IPS-15b (cell line): Measurements from ENCODE around the gene SHISAL2A.
A peak's percentile ranks its signal among the peaks of the same experiment; 100 is the strongest.

Source experiments
- H3K27me3 ChIP-seq: one replicate; pipeline ENCODE4 v1.6.1; 2013; ENCODE audit warnings: low read length; ENCODE audit not compliant: control insufficient read depth, insufficient read depth
- H3K36me3 ChIP-seq: one replicate; pipeline ENCODE4 v1.6.1; 2013; ENCODE audit warnings: low read length; ENCODE audit not compliant: control insufficient read depth, insufficient read depth
- H3K4me1 ChIP-seq: one replicate; pipeline ENCODE4 v1.6.1; 2013; ENCODE audit warnings: mild to moderate bottlenecking, low read length; ENCODE audit not compliant: control insufficient read depth, insufficient read depth
- H3K4me3 ChIP-seq: one replicate; pipeline ENCODE4 v1.5.1; 2013; ENCODE audit warnings: low read depth, low read length
- H3K9ac ChIP-seq: one replicate; pipeline ENCODE4 v1.6.1; 2013; ENCODE audit warnings: low read depth, mild to moderate bottlenecking, low read length
- H3K9me3 ChIP-seq: one replicate; pipeline ENCODE4 v1.6.1; 2013; ENCODE audit warnings: mild to moderate bottlenecking, low read length; ENCODE audit not compliant: control insufficient read depth, insufficient read depth

SHISAL2A gene

DNA sequence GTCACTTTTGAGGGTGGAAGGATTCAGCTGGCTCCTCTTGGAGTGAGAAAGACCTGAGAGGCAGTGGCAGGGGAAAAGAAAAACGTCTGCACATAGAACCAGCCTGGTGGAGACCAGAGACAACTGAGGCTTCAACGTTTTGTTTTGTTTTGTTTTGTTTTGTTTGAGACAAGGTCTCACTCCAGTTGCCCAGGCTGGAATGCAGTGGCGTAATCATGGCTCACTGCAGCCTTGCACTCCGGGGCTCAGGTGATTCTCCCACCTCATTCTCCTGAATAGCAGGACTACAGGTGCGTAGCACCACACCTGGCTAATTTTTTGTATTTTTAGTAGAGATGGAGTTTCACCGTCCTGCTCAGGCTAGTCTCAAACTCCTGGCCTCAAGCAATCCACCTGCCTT is 12.3 kb downstream of the SHISAL2A start:
- Histone ChIP-seq H3K9ac (no peak overlapping the region), H3K4me3 (no peak overlapping the region), H3K27me3 (no peaks in the 10 kb centered on the region), H3K9me3 (no peaks in the 10 kb centered on the region), H3K36me3 (no peaks in the 10 kb centered on the region), H3K4me1 (no peaks in the 10 kb centered on the region)

DNA sequence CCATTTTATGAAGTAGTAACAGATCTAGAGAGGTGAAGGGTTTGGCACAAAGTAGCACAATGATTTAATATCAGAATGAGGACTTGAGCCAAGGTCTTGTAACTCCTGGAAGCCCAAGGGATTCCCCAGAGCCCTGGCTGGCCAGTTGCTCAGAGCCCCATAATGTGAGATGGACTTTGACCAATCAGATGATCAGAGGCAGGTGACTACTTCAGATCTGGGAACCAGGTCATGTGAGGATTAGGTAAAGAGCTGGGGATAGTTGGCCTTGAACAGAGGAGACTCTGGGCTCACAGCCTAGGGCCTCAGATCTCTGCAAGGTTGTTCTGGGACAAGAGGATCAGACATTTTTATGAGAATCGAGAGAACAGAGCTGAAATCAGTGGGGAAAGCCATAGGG is 18.9 kb downstream of the SHISAL2A start:
- H3K9me3 ChIP-seq, result no peaks in the 10 kb centered on the region
- H3K27me3 ChIP-seq, result no peaks in the 10 kb centered on the region
- H3K4me1 ChIP-seq, result no peaks in the 10 kb centered on the region
- H3K36me3 ChIP-seq, result no peaks in the 10 kb centered on the region
- H3K4me3 ChIP-seq, result no peak overlapping the region
- no peak overlapping the region for H3K9ac ChIP-seq

DNA sequence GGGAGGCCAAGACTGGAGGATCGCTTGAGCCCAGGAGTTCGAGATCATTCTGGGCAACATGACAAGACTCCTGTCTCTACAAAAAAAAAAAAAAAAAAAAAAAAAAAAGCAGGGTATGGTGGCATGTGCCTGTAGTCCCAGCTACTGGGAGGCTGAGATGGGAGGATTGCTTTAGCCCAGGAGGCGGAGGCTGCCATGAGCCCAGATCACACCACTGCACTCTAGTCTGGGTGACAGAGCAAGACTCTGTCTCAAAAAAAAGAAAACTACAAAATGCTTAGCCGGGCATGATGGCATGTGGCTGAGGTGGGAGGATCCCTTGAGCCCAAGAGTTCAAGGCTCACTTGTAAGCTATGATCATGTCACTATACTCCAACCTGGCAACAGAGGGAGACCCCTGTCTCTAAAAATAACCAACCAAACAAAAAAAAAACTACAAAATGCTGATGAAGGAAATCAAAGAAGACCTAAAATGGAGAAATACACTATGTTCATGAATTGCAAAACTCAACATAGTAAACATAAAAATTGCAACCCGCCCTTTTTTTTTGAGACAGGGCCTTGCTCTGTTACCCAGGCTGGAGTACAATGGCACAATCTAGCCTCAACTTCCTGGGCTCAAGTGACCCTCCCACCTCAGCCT is 20.4 kb downstream of the SHISAL2A start:
- Histone ChIP-seq H3K36me3 (no peaks in the 10 kb centered on the region), H3K4me1 (no peaks in the 10 kb centered on the region), H3K9me3 (no peaks in the 10 kb centered on the region), H3K4me3 (no peak overlapping the region), H3K9ac (no peak overlapping the region), H3K27me3 (no peaks in the 10 kb centered on the region)

DNA sequence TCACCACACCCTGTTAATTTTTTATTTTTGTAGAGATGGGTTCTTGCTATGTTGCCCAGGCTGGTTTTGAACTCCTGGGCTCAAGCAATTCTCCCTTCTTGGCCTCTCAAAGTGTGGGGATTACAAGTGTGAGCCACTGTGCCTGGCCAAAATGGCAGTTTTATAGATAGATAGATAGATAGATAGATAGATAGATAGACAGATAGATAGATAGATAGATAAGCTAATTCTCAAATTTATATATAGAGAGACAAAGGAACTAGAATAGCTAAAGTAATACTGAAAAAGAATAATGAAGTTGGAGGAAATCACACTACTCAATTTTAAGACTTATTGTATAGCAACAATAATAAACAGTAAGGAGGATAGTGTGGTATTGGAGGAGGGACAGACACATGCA is 21.1 kb downstream of the SHISAL2A start:
- no peaks in the 10 kb centered on the region for H3K36me3 ChIP-seq
- no peaks in the 10 kb centered on the region for H3K27me3 ChIP-seq
- H3K9ac ChIP-seq, result no peak overlapping the region
- H3K9me3 ChIP-seq, result no peaks in the 10 kb centered on the region
- no peak overlapping the region for H3K4me3 ChIP-seq
- peaks cover 2% of the 10 kb centered on the region for H3K4me1 ChIP-seq

DNA sequence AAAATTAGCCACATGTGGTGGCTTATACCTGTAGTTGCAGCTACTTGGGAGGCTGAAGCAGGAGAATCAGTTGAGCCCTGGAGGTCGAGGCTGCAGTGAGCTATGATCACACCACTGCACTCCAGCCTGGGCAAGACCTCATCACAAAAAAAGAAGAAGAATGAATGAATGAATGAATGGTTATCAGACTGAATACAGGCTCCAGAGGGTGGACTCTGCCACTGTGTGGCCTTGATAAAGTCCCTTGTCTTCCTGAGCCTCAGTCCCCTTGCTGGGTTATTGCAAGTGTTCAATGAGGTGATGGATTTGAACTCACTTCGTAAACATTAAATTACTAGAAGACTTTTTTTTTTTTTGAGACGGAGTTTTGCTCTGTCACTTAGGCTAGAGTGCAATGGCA is 24.7 kb downstream of the SHISAL2A start:
- no peaks in the 10 kb centered on the region for H3K27me3 ChIP-seq
- H3K36me3 ChIP-seq, result no peaks in the 10 kb centered on the region
- H3K4me3 ChIP-seq, result no peak overlapping the region
- peaks cover 22% of the 10 kb centered on the region for H3K4me1 ChIP-seq
- no peak overlapping the region for H3K9ac ChIP-seq
- H3K9me3 ChIP-seq, result no peaks in the 10 kb centered on the region

DNA sequence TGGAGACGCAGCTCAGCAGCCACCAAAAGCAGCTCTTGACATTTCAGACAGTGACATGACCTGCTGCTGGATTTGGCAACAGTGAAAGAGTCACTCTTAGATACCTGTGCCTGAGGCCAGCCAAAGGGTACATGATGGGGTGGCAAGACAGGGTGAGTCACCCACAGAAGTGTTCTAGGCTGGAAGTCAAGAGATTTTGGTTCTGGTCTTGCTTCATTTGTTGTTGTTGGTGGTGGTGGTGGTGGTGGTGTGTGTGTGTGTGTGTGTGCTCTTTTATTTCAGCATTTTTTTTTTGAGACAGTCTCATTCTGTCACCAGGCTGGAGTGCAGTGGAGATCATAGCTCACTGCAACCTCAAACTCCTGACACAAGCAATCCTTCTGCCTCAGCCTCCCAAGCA is 25.8 kb downstream of the SHISAL2A start:
- Histone ChIP-seq H3K36me3 (no peaks in the 10 kb centered on the region), H3K9me3 (no peaks in the 10 kb centered on the region), H3K27me3 (no peaks in the 10 kb centered on the region), H3K4me3 (no peak overlapping the region), H3K9ac (no peak overlapping the region), H3K4me1 (peaks cover 24% of the 10 kb centered on the region)

DNA sequence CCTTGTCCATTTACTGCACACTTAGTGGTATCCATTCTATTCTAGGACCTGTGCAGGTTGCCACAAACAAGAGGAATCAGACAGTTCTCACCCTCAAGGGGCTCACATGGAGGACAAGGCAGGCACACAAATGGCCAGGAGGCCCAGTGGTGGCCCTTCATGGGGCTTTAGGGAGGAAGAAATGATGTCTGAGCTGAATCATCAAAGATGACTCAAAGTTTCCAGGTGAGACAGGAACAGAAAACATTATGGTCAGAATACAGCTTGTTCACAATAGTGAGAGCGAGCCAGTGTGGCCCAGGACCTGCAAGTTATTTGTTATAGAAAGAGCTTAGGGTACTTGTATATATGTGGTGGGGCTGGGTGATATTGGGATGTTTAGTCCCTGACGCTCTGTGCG is 26.4 kb downstream of the SHISAL2A start:
- Histone ChIP-seq H3K4me1 (peaks cover 24% of the 10 kb centered on the region), H3K4me3 (no peak overlapping the region), H3K27me3 (no peaks in the 10 kb centered on the region), H3K9me3 (no peaks in the 10 kb centered on the region), H3K36me3 (no peaks in the 10 kb centered on the region), H3K9ac (no peak overlapping the region)

DNA sequence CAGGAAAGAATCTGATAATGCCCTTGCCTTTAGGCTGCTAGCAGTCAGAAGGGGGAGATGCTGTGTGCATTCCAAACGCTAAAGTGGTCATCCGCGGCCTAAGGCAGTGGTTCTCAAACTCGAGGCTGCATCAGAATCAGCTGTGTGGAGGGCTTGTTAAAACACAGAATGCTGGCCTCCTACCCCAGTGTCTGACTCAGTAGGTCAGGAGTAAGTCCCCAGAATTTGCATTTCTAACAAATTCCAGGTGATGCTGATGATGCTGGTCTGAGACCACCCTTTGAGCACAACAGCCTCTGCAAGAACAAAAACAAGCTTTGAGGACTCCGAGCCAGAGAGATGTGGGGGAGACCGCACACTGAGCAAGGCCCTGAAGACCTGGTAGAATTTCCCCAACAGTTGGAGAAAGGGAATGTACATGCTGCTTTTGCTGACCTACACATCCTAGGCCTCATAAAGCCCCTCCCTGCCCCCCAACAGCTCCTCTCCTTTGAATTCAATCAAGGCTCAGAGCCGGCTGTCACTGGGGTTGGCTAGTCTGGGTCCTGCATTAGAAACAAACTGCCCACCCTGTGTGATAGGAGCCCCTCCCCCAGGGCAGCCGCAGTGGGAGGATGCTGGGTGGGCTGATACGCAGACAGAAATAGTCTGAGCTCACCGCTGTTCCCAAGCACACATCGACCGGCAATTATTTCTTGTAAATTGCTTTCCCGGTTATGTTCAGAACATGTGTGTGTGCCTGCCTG is 27.1 kb downstream of the SHISAL2A start:
- no peaks in the 10 kb centered on the region for H3K27me3 ChIP-seq
- H3K36me3 ChIP-seq, result no peaks in the 10 kb centered on the region
- H3K9ac ChIP-seq, result no peak overlapping the region
- no peak overlapping the region for H3K4me3 ChIP-seq
- H3K9me3 ChIP-seq, result no peaks in the 10 kb centered on the region
- peaks cover 24% of the 10 kb centered on the region for H3K4me1 ChIP-seq

DNA sequence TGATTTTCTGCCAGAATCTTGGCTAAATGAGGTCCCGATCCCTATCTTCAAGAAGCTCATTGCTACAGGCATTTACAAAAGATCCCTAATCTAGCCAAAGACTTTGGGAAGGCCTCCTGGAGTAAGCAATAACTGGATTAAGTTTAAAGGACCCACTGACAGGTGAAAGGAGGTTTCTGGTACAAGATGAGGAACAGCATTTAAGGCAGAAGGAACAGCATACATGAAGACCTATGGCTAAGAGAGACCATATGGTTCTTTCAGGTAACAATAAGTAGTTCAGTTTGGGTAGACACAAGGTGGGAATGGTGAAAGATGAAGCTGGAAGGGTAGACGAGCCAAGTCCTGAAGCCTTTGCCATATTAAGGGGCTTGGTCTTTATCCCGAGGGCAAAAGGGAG is 27.8 kb downstream of the SHISAL2A start:
- no peaks in the 10 kb centered on the region for H3K27me3 ChIP-seq
- H3K4me1 ChIP-seq, result peaks cover 28% of the 10 kb centered on the region
- no peaks in the 10 kb centered on the region for H3K9me3 ChIP-seq
- no peak overlapping the region for H3K9ac ChIP-seq
- H3K36me3 ChIP-seq, result no peaks in the 10 kb centered on the region
- H3K4me3 ChIP-seq, result no peak overlapping the region

DNA sequence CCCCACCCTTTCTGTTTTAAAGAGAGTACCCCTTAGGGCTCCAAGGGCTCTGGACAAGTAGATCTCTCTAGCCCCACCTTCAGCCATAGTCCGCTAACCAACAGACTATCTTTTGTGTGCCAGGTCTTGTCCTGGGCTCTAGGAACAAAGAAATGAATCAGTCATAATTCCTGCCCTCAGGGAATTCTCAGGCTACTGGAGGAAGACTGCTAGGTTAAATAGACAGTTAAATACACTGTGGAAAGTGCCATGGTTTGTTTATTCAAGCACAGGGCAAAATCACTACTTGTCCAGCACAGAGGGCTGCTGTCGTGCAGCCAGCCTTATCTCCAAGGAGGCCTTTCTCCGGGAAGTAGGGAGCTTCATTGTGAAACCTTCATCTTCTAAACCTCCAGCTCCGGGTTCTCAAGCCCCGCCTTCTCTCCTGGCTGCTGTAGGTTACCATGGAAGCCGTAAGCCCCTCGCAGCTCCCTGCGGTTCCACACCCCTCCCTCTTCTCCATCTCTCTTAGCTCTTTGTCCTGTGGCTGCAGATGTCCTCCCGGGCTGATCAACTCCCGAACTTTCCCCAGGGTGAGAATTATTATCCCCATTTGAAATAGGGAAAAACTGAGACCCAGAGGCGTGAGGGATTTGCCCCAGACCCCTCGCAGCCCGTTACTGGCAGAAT is 29.8 kb downstream of the SHISAL2A start:
- peak overlapping the region; percentile 47 for H3K9ac ChIP-seq
- H3K36me3 ChIP-seq, result no peaks in the 10 kb centered on the region
- H3K4me3 ChIP-seq, result no peak overlapping the region
- H3K4me1 ChIP-seq, result peaks cover 28% of the 10 kb centered on the region
- no peaks in the 10 kb centered on the region for H3K9me3 ChIP-seq
- no peaks in the 10 kb centered on the region for H3K27me3 ChIP-seq

DNA sequence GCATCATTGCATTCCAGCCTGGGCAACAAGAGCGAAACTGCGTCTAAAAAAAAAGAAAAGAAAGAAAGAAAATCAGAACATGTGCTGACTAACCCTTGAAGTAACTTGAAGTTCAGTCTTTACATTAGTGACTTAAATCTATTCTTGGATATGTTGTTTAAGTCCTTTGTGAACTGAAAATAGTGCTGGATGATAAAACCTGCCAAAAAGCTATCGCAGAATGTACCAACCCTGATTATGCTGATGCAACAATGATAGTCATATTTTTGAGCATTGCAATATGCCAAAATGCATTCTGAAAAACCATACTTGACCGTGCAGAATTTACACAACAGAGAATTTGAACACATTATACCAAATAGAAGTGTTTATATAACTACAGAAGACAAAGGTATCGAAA is 30.7 kb downstream of the SHISAL2A start:
- H3K36me3 ChIP-seq, result no peaks in the 10 kb centered on the region
- H3K4me3 ChIP-seq, result no peak overlapping the region
- H3K9ac ChIP-seq, result no peak overlapping the region
- no peaks in the 10 kb centered on the region for H3K9me3 ChIP-seq
- H3K4me1 ChIP-seq, result peaks cover 26% of the 10 kb centered on the region
- no peaks in the 10 kb centered on the region for H3K27me3 ChIP-seq
